Stimulated activated effector memory CD8-positive, alpha-beta T cell treated with anti-CD3 and anti-CD28 coated beads, Interleukin-12 subunit alpha, Interleukin-12 subunit beta, amount 100 ng/mL, for 72 hours (primary cell): Measurements from ENCODE around the gene CTCF.

Source experiments
- ATAC-seq: fragments of 150-1000 bp; cut with Tn5 transposase; 2 replicates; pipeline ENCODE4 v1.10.0; 2021
- DNase-seq, 2 donors: peaks; one replicate each; pipeline ENCODE4 v3.0.0; 2021 to 2022; ENCODE audit warnings: low spot score in 2 of 2
- H3K27ac Mint-ChIP-seq: one replicate; pipeline ENCODE4 v1.8.0; 2022; ENCODE audit warnings: mild to moderate bottlenecking, mixed read lengths
- H3K36me3 Mint-ChIP-seq: one replicate; pipeline ENCODE4 v1.8.0; 2022; ENCODE audit warnings: mild to moderate bottlenecking, mixed read lengths
- H3K4me1 Mint-ChIP-seq: one replicate; pipeline ENCODE4 v1.8.0; 2022; ENCODE audit warnings: mixed read lengths
- H3K4me3 Mint-ChIP-seq: one replicate; pipeline ENCODE4 v1.8.0; 2022; ENCODE audit warnings: mild to moderate bottlenecking, mixed read lengths
- H3K9me3 Mint-ChIP-seq: one replicate; pipeline ENCODE4 v1.8.0; 2022; ENCODE audit warnings: mixed read lengths

The CTCF gene

GRCh38 chr16:67551972-67552371, 10.4 kb upstream of the CTCF start:
- H3K9me3 Mint-ChIP-seq, result no peaks in the 10 kb centered on the region
- peaks cover 2% of the 10 kb centered on the region for H3K36me3 Mint-ChIP-seq
- DNase-seq (no peak), ATAC-seq (no peak)
- H3K4me3 Mint-ChIP-seq, result no peak overlapping the region
- peak overlapping the region; percentile 88 for H3K27ac Mint-ChIP-seq
- peaks cover 39% of the 10 kb centered on the region for H3K4me1 Mint-ChIP-seq

GRCh38 chr16:67552476-67552875, 9.8 kb upstream of the CTCF start:
- no peak overlapping the region for H3K4me3 Mint-ChIP-seq
- H3K4me1 Mint-ChIP-seq, result peaks cover 39% of the 10 kb centered on the region
- H3K36me3 Mint-ChIP-seq, result no peaks in the 10 kb centered on the region
- no peaks in the 10 kb centered on the region for H3K9me3 Mint-ChIP-seq
- ATAC-seq (no peak), DNase-seq (no peak)
- peak overlapping the region; percentile 88 for H3K27ac Mint-ChIP-seq

- Mint-ChIP-seq H3K4me3 (peak overlapping the region; percentile 38), H3K9me3 (no peaks in the 10 kb centered on the region), H3K27ac (peak overlapping the region; percentile 92), H3K36me3 (peaks cover under 1% of the 10 kb centered on the region), H3K4me1 (peaks cover 42% of the 10 kb centered on the region)
- DNase-seq (no peak), ATAC-seq (peak; percentile 96)
Observed at GRCh38 chr16:67555795-67556212, 6.5 kb upstream of the CTCF start.

GRCh38 chr16:67558859-67559258, 3.5 kb upstream of the CTCF start:
- H3K36me3 Mint-ChIP-seq, result peaks cover 16% of the 10 kb centered on the region
- H3K4me1 Mint-ChIP-seq, result peaks cover 45% of the 10 kb centered on the region
- ATAC-seq (no peak), DNase-seq (no peak)
- H3K4me3 Mint-ChIP-seq, result no peak overlapping the region
- H3K27ac Mint-ChIP-seq, result no peak overlapping the region
- H3K9me3 Mint-ChIP-seq, result no peaks in the 10 kb centered on the region

GRCh38 chr16:67560827-67561342, 1.4 kb upstream of the CTCF start:
- no peak for DNase-seq
- no peak for ATAC-seq
- Mint-ChIP-seq H3K27ac (peak overlapping the region; percentile 94), H3K4me3 (peak overlapping the region; percentile 84), H3K9me3 (no peaks in the 10 kb centered on the region), H3K4me1 (peaks cover 43% of the 10 kb centered on the region), H3K36me3 (peaks cover 18% of the 10 kb centered on the region)

GRCh38 chr16:67561501-67561823, 864 bp upstream of the CTCF start:
- peaks cover 39% of the 10 kb centered on the region for H3K4me1 Mint-ChIP-seq
- peaks cover 18% of the 10 kb centered on the region for H3K36me3 Mint-ChIP-seq

GRCh38 chr16:67561824-67562525, 351 bp upstream of the CTCF start:
- H3K27ac Mint-ChIP-seq, result peak overlapping the region; percentile 94
- no peaks in the 10 kb centered on the region for H3K9me3 Mint-ChIP-seq
- ATAC-seq (peak; percentile 92), DNase-seq (peak; percentile 94 to 98)
- H3K36me3 Mint-ChIP-seq, result peaks cover 18% of the 10 kb centered on the region
- H3K4me3 Mint-ChIP-seq, result peak overlapping the region; percentile 84
- H3K4me1 Mint-ChIP-seq, result peaks cover 40% of the 10 kb centered on the region

More at GRCh38 chr16:67561501-67561823, 864 bp upstream of the CTCF start:
- H3K9me3 Mint-ChIP-seq, result no peaks in the 10 kb centered on the region
- ATAC-seq (no peak), DNase-seq (no peak)
- H3K27ac Mint-ChIP-seq, result peak overlapping the region; percentile 94
- H3K4me3 Mint-ChIP-seq, result peak overlapping the region; percentile 84

GRCh38 chr16:67562918-67563707, 787 bp downstream of the CTCF start:
- peaks cover 18% of the 10 kb centered on the region for H3K36me3 Mint-ChIP-seq
- ATAC-seq, result peak; percentile 6
- peak overlapping the region; percentile 94 for H3K27ac Mint-ChIP-seq
- peaks cover 35% of the 10 kb centered on the region for H3K4me1 Mint-ChIP-seq
- peak overlapping the region; percentile 84 for H3K4me3 Mint-ChIP-seq
- no peaks in the 10 kb centered on the region for H3K9me3 Mint-ChIP-seq
- peak; percentile 48 to 86 for DNase-seq

- peaks cover 18% of the 10 kb centered on the region for H3K36me3 Mint-ChIP-seq
- H3K27ac Mint-ChIP-seq, result peak overlapping the region; percentile 94
- H3K4me1 Mint-ChIP-seq, result peaks cover 35% of the 10 kb centered on the region
- ATAC-seq (no peak), DNase-seq (no peak)
- H3K9me3 Mint-ChIP-seq, result no peaks in the 10 kb centered on the region
- H3K4me3 Mint-ChIP-seq, result peak overlapping the region; percentile 84
Observed at GRCh38 chr16:67563708-67564468, 1.6 kb downstream of the CTCF start.

- Mint-ChIP-seq H3K27ac (no peak overlapping the region), H3K9me3 (no peaks in the 10 kb centered on the region)
Observed at GRCh38 chr16:67565470-67566100, 3.3 kb downstream of the CTCF start.

GRCh38 chr16:67571464-67571863, 9.1 kb downstream of the CTCF start:
- H3K4me1 Mint-ChIP-seq, result peaks cover 13% of the 10 kb centered on the region
- no peak overlapping the region for H3K4me3 Mint-ChIP-seq
- ATAC-seq (no peak), DNase-seq (no peak)
- H3K27ac Mint-ChIP-seq, result no peak overlapping the region
- H3K36me3 Mint-ChIP-seq, result peaks cover 59% of the 10 kb centered on the region
- no peaks in the 10 kb centered on the region for H3K9me3 Mint-ChIP-seq

More at GRCh38 chr16:67565470-67566100, 3.3 kb downstream of the CTCF start:
- Mint-ChIP-seq H3K4me3 (peak overlapping the region; percentile 84), H3K4me1 (peaks cover 35% of the 10 kb centered on the region), H3K36me3 (peaks cover 18% of the 10 kb centered on the region)
- ATAC-seq (no peak), DNase-seq (no peak)

- H3K36me3 Mint-ChIP-seq, result peaks cover 64% of the 10 kb centered on the region
- H3K9me3 Mint-ChIP-seq, result no peaks in the 10 kb centered on the region
- H3K4me3 Mint-ChIP-seq, result no peak overlapping the region
- H3K4me1 Mint-ChIP-seq, result peaks cover 10% of the 10 kb centered on the region
- ATAC-seq (no peak), DNase-seq (no peak)
- no peak overlapping the region for H3K27ac Mint-ChIP-seq
Observed at GRCh38 chr16:67571981-67572431, 9.7 kb downstream of the CTCF start.

GRCh38 chr16:67579686-67580085, 17.4 kb downstream of the CTCF start:
- ATAC-seq, result no peak
- peaks cover 19% of the 10 kb centered on the region for H3K4me1 Mint-ChIP-seq
- no peak overlapping the region for H3K27ac Mint-ChIP-seq

GRCh38 chr16:67580202-67580601, 17.9 kb downstream of the CTCF start:
- Mint-ChIP-seq H3K27ac (no peak overlapping the region), H3K9me3 (no peaks in the 10 kb centered on the region), H3K36me3 (peaks cover 69% of the 10 kb centered on the region), H3K4me3 (no peak overlapping the region), H3K4me1 (peaks cover 24% of the 10 kb centered on the region)
- no peak for DNase-seq
- no peak for ATAC-seq

More at GRCh38 chr16:67579686-67580085, 17.4 kb downstream of the CTCF start:
- no peak overlapping the region for H3K4me3 Mint-ChIP-seq
- DNase-seq, result no peak
- no peaks in the 10 kb centered on the region for H3K9me3 Mint-ChIP-seq
- peaks cover 74% of the 10 kb centered on the region for H3K36me3 Mint-ChIP-seq

GRCh38 chr16:67593288-67593687, 31.0 kb downstream of the CTCF start:
- H3K9me3 Mint-ChIP-seq, result no peaks in the 10 kb centered on the region
- ATAC-seq (no peak), DNase-seq (no peak)
- peak overlapping the region; percentile 17 for H3K27ac Mint-ChIP-seq
- no peak overlapping the region for H3K4me3 Mint-ChIP-seq
- H3K36me3 Mint-ChIP-seq, result peaks cover 22% of the 10 kb centered on the region
- H3K4me1 Mint-ChIP-seq, result peaks cover 37% of the 10 kb centered on the region
